Sigmoid colon (tissue), 4 donors: ENCODE results near the gene ADGRF3.

Experiments used
- EP300 ChIP-seq, 4 donors: sonication (generic); formaldehyde crosslinking; IDR thresholded peaks; one replicate each; pipeline ENCODE4 v1.6.1; 2017; ENCODE audit warnings: antibody characterized with exemption in 4 of 4
- POLR2A ChIP-seq, 2 donors: fragments of 450-650 bp; IDR thresholded peaks; one replicate each; pipeline ENCODE4 v1.6.1; 2016; ENCODE audit warnings: antibody characterized with exemption in 2 of 2, mild to moderate bottlenecking in 2 of 2, moderate library complexity in 2 of 2
- POLR2AphosphoS5 ChIP-seq, 4 donors: sonication (generic); formaldehyde crosslinking; IDR thresholded peaks; one replicate each; pipeline ENCODE4 v1.6.1; 2017; ENCODE audit warnings: antibody characterized with exemption in 4 of 4
- TF ChIP-seq, protein P1 (sequence below), 4 experiments: fragments of 450-650 bp in 3 of 4; fragments of 200-600 bp in 1 of 4; IDR thresholded peaks; one replicate each; pipeline ENCODE4 v1.5.1; 2016 to 2019; ENCODE audit warnings: antibody characterized with exemption in 4 of 4, mild to moderate bottlenecking in 3 of 4, moderate library complexity in 2 of 4

DNA sequence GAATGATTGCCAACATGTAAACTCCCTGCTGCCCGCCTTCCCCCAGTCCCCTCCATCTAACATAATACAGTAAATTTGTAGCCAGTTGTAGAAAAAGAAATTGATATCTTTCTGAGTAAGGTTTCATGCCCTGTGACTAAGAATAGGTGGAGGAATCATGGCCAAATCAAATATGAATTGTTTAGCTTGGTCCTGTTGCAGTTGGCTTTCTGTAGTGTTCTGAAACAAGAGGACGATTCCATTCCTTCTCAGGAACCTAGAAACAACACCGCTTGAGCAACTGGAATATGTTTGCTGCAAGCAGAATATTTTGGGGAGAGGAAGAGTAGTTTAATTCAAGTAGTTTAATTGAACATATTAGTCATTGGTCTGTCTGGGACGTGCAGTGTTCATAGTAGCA, 48.1 kb upstream of the ADGRF3 start:
- TF ChIP-seq, protein P1, sequence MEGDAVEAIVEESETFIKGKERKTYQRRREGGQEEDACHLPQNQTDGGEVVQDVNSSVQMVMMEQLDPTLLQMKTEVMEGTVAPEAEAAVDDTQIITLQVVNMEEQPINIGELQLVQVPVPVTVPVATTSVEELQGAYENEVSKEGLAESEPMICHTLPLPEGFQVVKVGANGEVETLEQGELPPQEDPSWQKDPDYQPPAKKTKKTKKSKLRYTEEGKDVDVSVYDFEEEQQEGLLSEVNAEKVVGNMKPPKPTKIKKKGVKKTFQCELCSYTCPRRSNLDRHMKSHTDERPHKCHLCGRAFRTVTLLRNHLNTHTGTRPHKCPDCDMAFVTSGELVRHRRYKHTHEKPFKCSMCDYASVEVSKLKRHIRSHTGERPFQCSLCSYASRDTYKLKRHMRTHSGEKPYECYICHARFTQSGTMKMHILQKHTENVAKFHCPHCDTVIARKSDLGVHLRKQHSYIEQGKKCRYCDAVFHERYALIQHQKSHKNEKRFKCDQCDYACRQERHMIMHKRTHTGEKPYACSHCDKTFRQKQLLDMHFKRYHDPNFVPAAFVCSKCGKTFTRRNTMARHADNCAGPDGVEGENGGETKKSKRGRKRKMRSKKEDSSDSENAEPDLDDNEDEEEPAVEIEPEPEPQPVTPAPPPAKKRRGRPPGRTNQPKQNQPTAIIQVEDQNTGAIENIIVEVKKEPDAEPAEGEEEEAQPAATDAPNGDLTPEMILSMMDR (IDR thresholded peaks at IDR 0.05) = no peak
- TF ChIP-seq POLR2A (IDR thresholded peaks at IDR 0.05) = no peak
- no peak for TF ChIP-seq EP300 (IDR thresholded peaks at IDR 0.05)
- TF ChIP-seq POLR2AphosphoS5 (IDR thresholded peaks at IDR 0.05) = no peak
